SK-N-SH (cell line): ENCODE measurements around the gene PEX26. TPM values are rescaled to one million over a fixed set of nuclear protein-coding genes. Genes with fewer than 3 reads are reported as not detected.

Experiments used
- CTCF ChIA-PET: fragments of 300-600, 350-600 bp; formaldehyde crosslinking; extraction: SDS; loops from one replicate; lab custom pipeline; 2021; lab: Yijun Ruan, JAX
- POLR2A ChIA-PET: fragments of 350-600 bp; sonication (Branson Sonifier 250); formaldehyde crosslinking; extraction: SDS; loops from one replicate; lab custom pipeline; 2020; ENCODE audit warnings: antibody characterized with exemption, inconsistent platforms; lab: Yijun Ruan, JAX
- DNase-seq: peaks from one replicate; pipeline ENCODE4 v3.0.0; 2012
- H2AFZ ChIP-seq: fragments of 200-600 bp; sonication (generic); 2 replicates; pipeline ENCODE4 v1.8.1; 2016; ENCODE audit warnings: antibody characterized with exemption, mild to moderate bottlenecking, low read depth
- H3F3A ChIP-seq: fragments of 200-600 bp; sonication (generic); replicated peaks from 2 replicates; pipeline ENCODE3; 2016; ENCODE audit warnings: antibody characterized with exemption, mild to moderate bottlenecking; ENCODE audit not compliant: insufficient read depth
- H3K27ac ChIP-seq, 2 experiments: fragments of 200-500 bp in 1 of 2; fragments of 200-600 bp in 1 of 2; sonication (Bioruptor generic) in 1 of 2; sonication (generic), shearing (Covaris generic) in 1 of 2; 2 replicates each; pipeline versions ENCODE4 v1.5.1 to v1.6.1; 2014 to 2016; ENCODE audit warnings: low read depth in 2 of 2, inconsistent platforms in 1 of 2, low read length in 1 of 2, mild to moderate bottlenecking in 1 of 2, mixed read lengths in 1 of 2
- H3K27me3 ChIP-seq: fragments of 200-600 bp; sonication (generic), shearing (Covaris generic); 2 replicates; pipeline ENCODE4 v1.6.1; 2016; ENCODE audit warnings: mixed run types; ENCODE audit not compliant: insufficient read depth
- H3K36me3 ChIP-seq, 2 experiments: fragments of 200-500 bp in 1 of 2; fragments of 200-600 bp in 1 of 2; sonication (Bioruptor generic) in 1 of 2; sonication (generic) in 1 of 2; replicated peaks in 1 of 2; 2 replicates each; pipeline versions ENCODE3 to v1.5.1; 2014 to 2016; ENCODE audit warnings: low read length in 1 of 2, mild to moderate bottlenecking in 1 of 2; ENCODE audit not compliant: insufficient read depth in 2 of 2, control insufficient read depth in 1 of 2
- H3K4me1 ChIP-seq, 2 experiments: fragments of 200-500 bp in 1 of 2; fragments of 200-600 bp in 1 of 2; sonication (Bioruptor generic) in 1 of 2; sonication (generic), shearing (Covaris generic) in 1 of 2; 2 replicates each; pipeline versions ENCODE4 v1.5.1 to v1.6.1; 2014 to 2016; ENCODE audit warnings: low read depth in 1 of 2, low read length in 1 of 2, mixed run types in 1 of 2; ENCODE audit not compliant: insufficient read depth in 2 of 2, control insufficient read depth in 1 of 2
- H3K4me2 ChIP-seq: fragments of 200-600 bp; sonication (generic), shearing (Covaris generic); 2 replicates; pipeline ENCODE4 v1.6.1; 2017; ENCODE audit warnings: mixed run types
- H3K4me3 ChIP-seq, 2 experiments: fragments of 200-500 bp in 1 of 2; fragments of 200-600 bp in 1 of 2; sonication (Bioruptor generic) in 1 of 2; sonication (generic), shearing (Covaris generic) in 1 of 2; 2 replicates each; pipeline versions ENCODE4 v1.5.1 to v1.8.1; 2014 to 2016; ENCODE audit warnings: low read depth in 2 of 2, inconsistent platforms in 1 of 2, low read length in 1 of 2, mild to moderate bottlenecking in 1 of 2, mixed read lengths in 1 of 2, moderate library complexity in 1 of 2
- H3K79me2 ChIP-seq: fragments of 200-600 bp; sonication (generic); 2 replicates; pipeline ENCODE4 v1.8.1; 2017; ENCODE audit warnings: mild to moderate bottlenecking; ENCODE audit not compliant: insufficient read depth
- H3K9ac ChIP-seq: fragments of 200-600 bp; sonication (generic); 2 replicates; pipeline ENCODE4 v1.6.1; 2017; ENCODE audit warnings: mixed run types
- H3K9me2 ChIP-seq: fragments of 200-600 bp; sonication (generic); 2 replicates; pipeline ENCODE4 v1.6.1; 2017; ENCODE audit warnings: mixed run types
- H3K9me3 ChIP-seq: fragments of 200-600 bp; sonication (generic); 2 replicates; pipeline ENCODE4 v1.6.1; 2017; ENCODE audit warnings: mixed run types, mild to moderate bottlenecking, moderate library complexity
- H4K20me1 ChIP-seq: fragments of 200-600 bp; sonication (generic); 2 replicates; pipeline ENCODE4 v1.6.1; 2017; ENCODE audit warnings: mild to moderate bottlenecking, mixed run types; ENCODE audit not compliant: insufficient read depth
- EP300 ChIP-seq, 2 experiments: IDR thresholded peaks; 2 replicates each; pipeline versions ENCODE4 v1.4.0 to v1.6.1; 2012; ENCODE audit warnings: borderline replicate concordance in 1 of 2, low read depth in 1 of 2, low read length in 1 of 2
- EZH2phosphoT487 ChIP-seq: fragments of 200-600 bp; sonication (generic); IDR thresholded peaks from 2 replicates; pipeline ENCODE4 v1.6.1; 2017; ENCODE audit warnings: low read depth, mixed run types, mild to moderate bottlenecking, antibody characterized with exemption, moderate library complexity, borderline replicate concordance
- FOSL2 ChIP-seq: IDR thresholded peaks from 2 replicates; pipeline ENCODE4 v1.4.0; 2012; ENCODE audit warnings: low read depth, mild to moderate bottlenecking, moderate library complexity, borderline replicate concordance
- GATA2 ChIP-seq: sonication (generic); formaldehyde crosslinking; IDR thresholded peaks from 2 replicates; pipeline ENCODE4 v1.5.0; 2020; ENCODE audit warnings: mild to moderate bottlenecking, missing genetic modification reagents
- JUND ChIP-seq: IDR thresholded peaks from 2 replicates; pipeline ENCODE4 v1.4.0; 2012
- MEF2A ChIP-seq: IDR thresholded peaks from 2 replicates; pipeline ENCODE4 v1.4.0; 2012; ENCODE audit warnings: low read depth, borderline replicate concordance
- PBX3 ChIP-seq: IDR thresholded peaks from 2 replicates; pipeline ENCODE4; 2012
- RCOR1 ChIP-seq: fragments of 150-350 bp; IDR thresholded peaks from 2 replicates; pipeline ENCODE4 v1.6.1; 2017; ENCODE audit warnings: antibody characterized with exemption, low read length
- REST ChIP-seq: IDR thresholded peaks from 2 replicates; pipeline ENCODE4 v1.6.1; 2012; ENCODE audit warnings: mild to moderate bottlenecking, low read depth, low read length, moderate library complexity
- RFX5 ChIP-seq: IDR thresholded peaks from 2 replicates; pipeline ENCODE4 v1.6.1; 2012; ENCODE audit warnings: mild to moderate bottlenecking, improper control_type of control experiment, low read length
- SIN3A ChIP-seq: IDR thresholded peaks from 2 replicates; pipeline ENCODE4 v1.6.1; 2012; ENCODE audit warnings: low read depth, mild to moderate bottlenecking, low read length, moderate library complexity, borderline replicate concordance
- SMC3 ChIP-seq: IDR thresholded peaks from 2 replicates; pipeline ENCODE4 v1.6.1; 2012; ENCODE audit warnings: low read depth, low read length, improper control_type of control experiment
- TAF1 ChIP-seq: IDR thresholded peaks from 2 replicates; pipeline ENCODE4 v1.6.1; 2012; ENCODE audit warnings: low read depth, mild to moderate bottlenecking, low read length, moderate library complexity, borderline replicate concordance
- TCF12 ChIP-seq: IDR thresholded peaks from 2 replicates; pipeline ENCODE4 v1.4.0; 2012
- YY1 ChIP-seq: IDR thresholded peaks from 2 replicates; pipeline ENCODE4 v1.4.0; 2012; ENCODE audit warnings: low read depth, mild to moderate bottlenecking
- WGBS: methylation state at CpG from one replicate; pipeline ENCODE4 v1.1.6; 2017; ENCODE audit warnings: low lambda C conversion rate; 5-methylcytosine and 5-hydroxymethylcytosine counted together
- polyA plus RNA-seq, 3 experiments: library from polyadenylated mRNA; depleted of rRNA; stranded (reverse); fragments of >200 nt; gene quantifications; 2 replicates each; pipeline ENCODE4 v1.2.3, GENCODE V29; 2012

Gene PEX26
- polyA plus RNA-seq, 1 of the 3 experiments (the other 2 are of a cell fraction) = 13.0 TPM

GRCh38 chr22:18060646-18061620 lies 16.9 kb upstream of the PEX26 start:
- H3K9ac ChIP-seq = no peak overlapping the region
- 0 out of 2 replicates have a peak overlapping the region, but pooled peaks have one; percentile 12 for H3K4me2 ChIP-seq
- peaks cover 11 to 25% of the 10 kb centered on the region in 2 experiments; a peak in 3 of 4 replicates for H3K4me1 ChIP-seq
- 62% methylated on average over 12 of the region's 13 CpGs for WGBS
- POLR2A ChIA-PET = no interaction called here
- H3F3A ChIP-seq = peaks cover 9% of the 10 kb centered on the region
- H3K9me3 ChIP-seq = no peaks in the 10 kb centered on the region
- no peak for DNase-seq
- H3K4me3 ChIP-seq = no peak overlapping the region
- CTCF ChIA-PET = interaction anchor here (1.3 to 4.0 kb wide), 2 partner anchors 15 to 37 kb away, joined by 3 to 32 read pairs; no protein-coding TSS in a partner anchor
- no peak overlapping the region for H2AFZ ChIP-seq
- H4K20me1 ChIP-seq = no peaks in the 10 kb centered on the region
- H3K9me2 ChIP-seq = no peaks in the 10 kb centered on the region
- H3K36me3 ChIP-seq = no peaks in the 10 kb centered on the region
- H3K27me3 ChIP-seq = no peaks in the 10 kb centered on the region
- TF ChIP-seq EP300 (IDR thresholded peaks at IDR 0.05; ENCODE audit: borderline replicate concordance in 1 of 2, low read depth in 1 of 2, low read length in 1 of 2) = peak in 1 of 2 experiments; percentile 7; a peak in 1 of 4 replicates
- peak; percentile 18; the same call in 1 of the 2 replicates for TF ChIP-seq PBX3
- TF ChIP-seq SMC3 = no peak
- no peak for TF ChIP-seq GATA2 (CRISPR knock-in tag)
- TF ChIP-seq TCF12 = peak; percentile 23; the same call in 1 of the 2 replicates
- TF ChIP-seq FOSL2 = peak; percentile 8; the same call in 1 of the 2 replicates
- no peak overlapping the region for H3K27ac ChIP-seq
- no peaks in the 10 kb centered on the region for H3K79me2 ChIP-seq

GRCh38 chr22:18062421-18062820 lies 15.4 kb upstream of the PEX26 start:
- H3K4me1 ChIP-seq = peaks cover 0 to 13% of the 10 kb centered on the region in 2 experiments; a peak in 1 of 4 replicates
- H3K79me2 ChIP-seq = no peaks in the 10 kb centered on the region
- H3K4me3 ChIP-seq = no peak overlapping the region
- no peak overlapping the region for H3K27ac ChIP-seq
- no peaks in the 10 kb centered on the region for H4K20me1 ChIP-seq
- no peak for TF ChIP-seq RFX5
- no peak overlapping the region for H2AFZ ChIP-seq
- no peaks in the 10 kb centered on the region for H3K36me3 ChIP-seq
- ChIA-PET POLR2A (interaction anchor here (1.2 kb wide), 1 partner anchor 15 kb away, joined by 5 read pairs; the partner anchor contains the start of gene PEX26), CTCF (interaction anchor here (1.1 to 4.0 kb wide), 5 partner anchors 10 to 504 kb away, joined by 3 to 32 read pairs (median 6); no protein-coding TSS in a partner anchor)
- no peaks in the 10 kb centered on the region for H3K27me3 ChIP-seq
- no peaks in the 10 kb centered on the region for H3K9me2 ChIP-seq
- no peaks in the 10 kb centered on the region for H3K9me3 ChIP-seq
- 100% methylated on average over 3 of the region's 3 CpGs for WGBS
- no peak overlapping the region for H3K9ac ChIP-seq
- no peaks in the 10 kb centered on the region for H3F3A ChIP-seq
- DNase-seq = no peak
- no peak overlapping the region for H3K4me2 ChIP-seq

- Histone ChIP-seq H3K9ac (no peak overlapping the region), H3K36me3 (no peaks in the 10 kb centered on the region), H3K27ac (no peak overlapping the region), H2AFZ (no peak overlapping the region), H3K4me2 (no peak overlapping the region), H3K9me3 (no peaks in the 10 kb centered on the region), H3K79me2 (no peaks in the 10 kb centered on the region), H3F3A (no peaks in the 10 kb centered on the region), H3K27me3 (no peaks in the 10 kb centered on the region), H3K4me3 (no peak overlapping the region), H3K4me1 (0 out of 4 replicates have a peak, but pooled peaks cover 0 to 12% of the 10 kb centered on the region in 2 experiments), H3K9me2 (no peaks in the 10 kb centered on the region), H4K20me1 (no peaks in the 10 kb centered on the region)
- no peak for DNase-seq
- CTCF ChIA-PET = interaction anchor here (1.3 to 4.0 kb wide), 4 partner anchors 9 to 232 kb away, joined by 3 to 32 read pairs (median 7); no protein-coding TSS in a partner anchor
- 83% methylated on average over 7 of the region's 7 CpGs for WGBS
- POLR2A ChIA-PET = interaction anchor here (1.2 kb wide), 1 partner anchor 15 kb away, joined by 5 read pairs; the partner anchor contains the start of gene PEX26
- TF ChIP-seq RCOR1 (no peak), MEF2A (no peak), EZH2phosphoT487 (no peak), JUND (no peak), YY1 (no peak), TCF12 (no peak), RFX5 (no peak), SIN3A (no peak), REST (no peak), TAF1 (no peak)
Observed at GRCh38 chr22:18063306-18063705, 14.5 kb upstream of the PEX26 start.
